ENCODE results near the gene OR1F1.

GRCh38 chr16:3249451-3249850, 61.4 kb downstream of the OR1F1 start:
- TF ChIP-seq CREB5 (CRISPR knock-in tag; IDR thresholded peaks at IDR 0.05; ENCODE audit: low read depth) (no peak), BACH2 (CRISPR knock-in tag; IDR thresholded peaks at IDR 0.05; ENCODE audit: borderline replicate concordance) (no peak), PATZ1 (CRISPR knock-in tag; IDR thresholded peaks at IDR 0.05; ENCODE audit: borderline replicate concordance) (no peak), PPARA (CRISPR knock-in tag; IDR thresholded peaks at IDR 0.05; ENCODE audit: borderline replicate concordance) (no peak), ZNF8 (CRISPR knock-in tag; IDR thresholded peaks at IDR 0.05) (no peak), ZNF70 (CRISPR knock-in tag; IDR thresholded peaks at IDR 0.05) (no peak), RARB (CRISPR knock-in tag; IDR thresholded peaks at IDR 0.05) (no peak), ZFP3 (CRISPR knock-in tag; IDR thresholded peaks at IDR 0.05) (no peak), ARNTL (CRISPR knock-in tag; IDR thresholded peaks at IDR 0.05; ENCODE audit: borderline replicate concordance, low read depth) (no peak), ESRRG (CRISPR knock-in tag; IDR thresholded peaks at IDR 0.05) (no peak)
